Astrocyte of the cerebellum (primary cell): ENCODE measurements around the gene TOMM22.

Experiments used
- DNase-seq: peaks from one replicate; pipeline ENCODE4 v3.0.0-alpha.2; 2011; ENCODE audit warnings: low read depth
- H3K4me3 ChIP-seq: 2 replicates; pipeline ENCODE4 v1.5.1; 2011; ENCODE audit warnings: mild to moderate bottlenecking, low read depth, low read length, moderate library complexity
- CTCF ChIP-seq: IDR thresholded peaks from 2 replicates; pipeline ENCODE4 v1.5.1; 2012; ENCODE audit warnings: low read length, low read depth, moderate library complexity, mild to moderate bottlenecking; ENCODE audit errors: missing control alignments
- in situ Hi-C: cut with HindIII; loops from 2 replicates; pipeline ENCODE4 v1.10.0; 2017; ENCODE audit warnings: low sequenced_read_pairs

The TOMM22 gene

GRCh38 chr22:38700789-38701628, 19.3 kb downstream of the TOMM22 start, which contains the start of gene JOSD1:
Gene JOSD1 (minus strand): TSS chr22:38700943. CDS start chr22:38699987, 956 bp downstream.
- in situ Hi-C loops, result no loop called here
- no peak for TF ChIP-seq CTCF
- peak within 1 kb of the TSS; percentile 85 for H3K4me3 ChIP-seq
- DNase-seq, result peak; percentile 84

GRCh38 chr22:38704654-38705234, 23.0 kb downstream of the TOMM22 start:
- DNase-seq, result no peak
- in situ Hi-C loops, result no loop called here
- TF ChIP-seq CTCF, result no peak
- peak overlapping the region; percentile 20 for H3K4me3 ChIP-seq

- TF ChIP-seq CTCF, result no peak
- in situ Hi-C loops, result no loop called here
- peak within 1 kb of the TSS; percentile 93 for H3K4me3 ChIP-seq
- DNase-seq, result peak; percentile 100
These were observed 23.7 kb downstream of the TOMM22 start, which contains the start of gene GTPBP1 for GRCh38 chr22:38705235-38706100. Gene GTPBP1 (plus strand): TSS chr22:38705944. CDS start chr22:38705956, 12 bp downstream.

GRCh38 chr22:38706101-38706900, 24.5 kb downstream of the TOMM22 start:
- in situ Hi-C loops, result no loop called here

GRCh38 chr22:38706901-38707195, 25.1 kb downstream of the TOMM22 start:
- no peak for DNase-seq
- in situ Hi-C loops, result no loop called here
- no peak for TF ChIP-seq CTCF
- peak overlapping the region; percentile 93 for H3K4me3 ChIP-seq

More at GRCh38 chr22:38706101-38706900, 24.5 kb downstream of the TOMM22 start:
- H3K4me3 ChIP-seq, result peak overlapping the region; percentile 93
- DNase-seq, result no peak
- no peak for TF ChIP-seq CTCF

- TF ChIP-seq CTCF, result no peak
- peak overlapping the region; percentile 93 for H3K4me3 ChIP-seq
- no peak for DNase-seq
- in situ Hi-C loops, result no loop called here
These were observed 25.6 kb downstream of the TOMM22 start for GRCh38 chr22:38707346-38707745.
